ENCODE measurements around the gene LBHD2.

LBHD2 gene

DNA sequence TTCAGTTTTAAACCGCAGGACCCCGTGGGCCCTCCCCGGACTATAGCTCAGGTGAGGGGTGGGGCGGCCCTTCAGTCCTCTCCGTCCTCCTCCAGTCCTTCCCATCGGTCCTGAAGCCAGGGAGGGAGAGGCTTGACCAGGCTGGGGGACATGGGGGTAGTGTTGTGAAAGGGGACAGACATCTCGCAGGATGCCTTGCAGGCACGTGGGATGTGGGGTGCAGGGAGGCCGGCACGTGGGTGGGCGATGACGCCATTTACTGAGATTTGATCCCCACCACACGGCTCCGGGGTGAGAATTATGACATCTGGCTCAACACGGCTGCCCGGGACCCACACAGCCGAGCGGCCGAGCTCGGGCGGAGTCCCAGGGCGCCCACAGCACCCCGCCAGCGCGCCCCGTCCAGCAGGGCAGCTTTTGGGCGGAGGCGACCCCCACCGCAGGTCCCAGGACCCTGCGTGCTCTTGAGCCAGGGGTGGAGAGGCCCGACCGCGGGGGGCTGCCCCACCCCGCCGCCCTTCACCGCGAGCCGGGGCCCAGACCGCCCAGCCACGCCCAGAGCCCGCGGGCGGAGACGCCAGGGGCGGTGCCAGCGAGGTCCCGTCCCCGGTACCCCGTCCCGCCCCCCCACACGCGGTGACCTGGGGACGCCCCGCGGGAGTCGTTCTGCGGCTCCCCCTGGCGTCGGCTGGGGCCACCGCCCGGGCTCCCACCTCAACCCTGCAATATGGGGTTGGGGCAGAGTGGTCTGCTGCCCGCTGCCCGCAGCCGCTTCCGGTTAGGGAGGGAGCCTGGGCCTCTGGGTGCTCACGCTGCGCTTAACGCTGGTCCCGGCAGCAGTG, 7.3 kb downstream of the LBHD2 start:
- peak; percentile 67 for DNase-seq

- no peak for DNase-seq
Observed at GRCh38 chr14:103091883-103092222, 7.8 kb downstream of the LBHD2 start.

- no peak for DNase-seq
Observed at GRCh38 chr14:103093856-103094405, 9.9 kb downstream of the LBHD2 start.

- peak; percentile 80 for DNase-seq
Observed at GRCh38 chr14:103094406-103095209, 10.6 kb downstream of the LBHD2 start, which contains the start of gene EXOC3L4. TSS of gene EXOC3L4 (plus strand) at chr14:103094725. CDS start at chr14:103100220, 5,495 bp downstream.

- no peak for DNase-seq
Observed at GRCh38 chr14:103095210-103095778, 11.3 kb downstream of the LBHD2 start.

DNA sequence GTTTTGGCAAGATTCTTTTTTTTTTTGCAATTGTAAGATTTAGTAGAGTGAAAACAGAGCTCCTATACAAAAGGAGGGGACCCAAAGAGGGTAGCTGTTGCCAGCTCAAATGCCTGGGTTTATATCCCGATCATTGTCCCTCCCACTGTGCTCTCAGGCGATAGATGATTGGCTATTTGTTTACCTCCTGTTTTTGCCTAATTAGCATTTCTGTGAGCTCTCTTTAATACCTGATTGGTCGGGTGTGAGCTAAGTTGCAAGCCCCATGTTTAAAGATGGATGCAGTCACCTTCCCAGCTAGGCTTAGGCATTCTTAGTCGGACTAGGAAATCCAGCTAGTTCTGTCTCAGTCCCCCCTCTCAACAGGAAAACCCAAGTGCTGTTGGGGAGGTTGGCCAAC, 12.4 kb downstream of the LBHD2 start:
- no peak for DNase-seq

- DNase-seq = no peak
Observed at GRCh38 chr14:103097244-103097993, 13.4 kb downstream of the LBHD2 start.

- DNase-seq = no peak
Observed at GRCh38 chr14:103097994-103098957, 14.3 kb downstream of the LBHD2 start.

DNA sequence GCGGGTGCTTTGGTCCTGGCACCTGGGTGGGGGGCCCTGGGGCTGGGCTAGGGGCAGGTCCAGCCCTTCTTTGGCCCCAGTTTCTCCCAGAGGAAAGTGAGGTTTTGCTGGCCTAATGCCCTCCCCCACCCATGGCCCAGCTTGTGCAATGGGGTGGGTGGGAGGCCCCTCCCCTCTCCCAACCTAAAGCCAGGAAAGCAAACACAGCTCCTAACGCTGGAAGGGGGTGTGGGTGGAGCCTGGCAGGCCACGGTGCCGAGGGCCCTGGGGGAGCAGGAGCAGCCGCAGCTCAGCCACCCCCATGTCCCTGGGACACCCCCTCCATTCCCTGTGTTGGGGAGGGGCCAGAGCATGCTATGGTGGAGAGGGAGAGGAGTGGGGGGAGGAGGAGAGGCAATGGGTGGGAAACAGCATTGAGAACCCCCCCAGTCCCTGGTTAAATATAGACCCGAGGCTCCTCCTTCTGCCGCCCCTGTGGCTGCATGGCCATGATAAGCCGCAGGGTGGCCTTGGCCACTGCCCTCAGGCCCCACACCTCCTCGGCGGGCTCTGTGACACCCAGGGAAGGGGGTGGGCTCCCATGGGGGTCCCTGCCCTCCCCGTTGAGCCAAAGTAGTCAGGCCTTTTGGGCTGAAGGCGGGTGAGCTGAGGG, 15.2 kb downstream of the LBHD2 start:
- DNase-seq = no peak

DNA sequence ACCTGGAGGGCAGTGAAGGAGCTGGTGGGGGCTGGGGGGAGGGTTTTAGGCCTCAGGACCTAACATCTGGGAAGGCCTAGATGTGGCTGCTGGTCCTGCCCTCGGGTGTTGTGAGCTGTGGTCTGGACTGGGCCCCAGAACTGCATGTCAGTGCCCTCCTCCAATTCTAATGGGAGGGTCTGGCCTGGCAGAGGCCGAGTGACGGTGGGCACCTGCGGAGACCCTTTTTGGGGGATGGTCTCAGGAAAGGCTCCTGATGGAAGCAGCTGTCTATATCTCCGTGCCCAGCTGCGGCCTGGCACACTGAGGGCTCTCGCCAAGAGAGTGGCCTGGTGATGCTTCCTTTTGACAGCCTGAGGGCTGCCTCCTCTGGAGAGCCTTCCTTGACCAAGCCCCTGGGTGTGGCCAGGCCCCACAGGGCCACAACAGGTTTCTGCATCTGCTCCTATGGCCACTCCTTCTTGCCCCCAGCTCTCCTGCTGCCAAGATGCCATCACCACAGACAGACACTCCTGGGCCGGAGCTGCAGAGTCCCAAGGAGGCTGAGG, 15.8 kb downstream of the LBHD2 start:
- no peak for DNase-seq

DNA sequence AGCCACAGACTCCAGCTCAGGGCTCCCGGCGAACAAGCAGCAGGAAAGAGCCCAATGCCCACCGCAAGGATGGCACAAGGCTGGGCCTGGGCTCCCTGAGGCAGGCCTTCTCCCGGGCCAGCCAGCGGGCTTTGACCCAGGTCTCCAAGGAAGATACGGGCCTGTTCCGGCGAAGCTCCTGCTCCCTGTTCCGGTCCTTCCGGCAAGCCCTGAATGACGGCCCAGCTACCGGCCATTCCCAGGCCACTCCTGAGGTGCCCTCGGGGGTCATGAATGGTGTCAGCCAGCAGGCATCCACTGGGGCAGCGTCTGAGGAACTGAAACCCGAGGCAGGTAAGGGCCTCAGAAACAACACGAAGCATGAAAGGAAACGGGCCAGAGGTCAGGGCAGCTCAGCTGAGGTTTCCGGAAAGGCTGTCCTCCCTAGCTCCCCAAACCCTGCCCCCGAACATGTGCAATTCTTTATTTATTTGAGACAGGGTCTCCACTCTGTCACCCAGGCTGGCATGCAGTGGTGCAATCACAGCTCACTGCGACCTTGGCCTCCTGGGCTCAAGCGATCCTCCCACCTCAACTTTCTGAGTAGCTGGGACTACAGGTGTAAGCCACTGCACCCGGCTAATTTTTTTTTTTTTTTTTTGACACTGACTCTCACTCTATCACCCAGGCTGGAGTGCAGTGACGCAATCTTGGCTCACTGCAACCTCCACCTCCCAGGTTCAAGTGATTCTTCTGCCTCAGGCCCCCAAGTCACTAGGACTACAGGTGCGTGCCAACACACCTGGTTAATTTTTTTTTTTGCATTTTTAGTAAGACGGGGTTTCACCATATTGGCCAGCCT, 16.5 kb downstream of the LBHD2 start:
- no peak for DNase-seq

DNA sequence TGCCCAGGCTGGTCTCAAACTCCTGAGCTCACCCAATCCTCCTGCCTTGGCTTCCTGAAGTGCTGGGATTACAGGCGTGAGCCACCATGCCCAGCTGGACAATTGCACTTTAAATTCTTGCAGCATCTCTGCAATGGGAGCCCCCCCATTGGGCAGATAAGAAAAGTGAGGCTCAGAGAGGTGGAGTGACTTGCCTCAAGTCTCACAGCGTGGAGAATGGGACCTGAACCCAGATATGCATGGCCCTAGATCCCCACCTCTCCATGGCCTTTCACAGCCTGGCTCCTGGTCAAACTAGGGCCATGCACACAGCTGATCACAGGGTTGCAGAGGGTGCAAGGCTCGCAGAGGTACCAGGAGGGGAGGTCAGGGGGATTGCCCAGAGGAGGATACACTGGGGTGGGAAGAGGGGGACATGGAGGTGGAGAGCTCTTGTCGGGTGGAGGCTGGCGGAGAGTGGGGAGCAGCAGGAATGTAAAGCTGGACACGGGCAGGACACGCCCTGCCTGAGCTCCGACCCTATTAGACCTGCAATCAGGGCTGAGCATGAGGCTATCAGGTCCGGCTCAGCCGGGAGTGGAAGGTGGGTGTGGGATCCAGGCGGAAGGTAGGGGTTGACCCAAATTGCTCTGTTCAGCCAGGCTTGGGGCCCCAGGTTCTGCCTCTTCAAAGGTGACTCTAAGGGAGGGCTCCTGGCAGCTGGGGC, 17.4 kb downstream of the LBHD2 start:
- no peak for DNase-seq

- DNase-seq = no peak
Observed at GRCh38 chr14:103101963-103102688, 18.1 kb downstream of the LBHD2 start.

GRCh38 chr14:103102689-103103260, 18.8 kb downstream of the LBHD2 start:
- no peak for DNase-seq

GRCh38 chr14:103103461-103104388, 19.7 kb downstream of the LBHD2 start:
- peak; percentile 67 for DNase-seq

GRCh38 chr14:103104389-103104653, 20.3 kb downstream of the LBHD2 start:
- DNase-seq = no peak

Data from inflammatory macrophage treated with lipopolysaccharide for 4 hours (primary cell).